Measurements from ENCODE around the gene DNAJC18.
A peak's percentile ranks its signal among the peaks of the same experiment; 100 is the strongest.

GRCh38 chr5:139392678-139393496 lies 46.4 kb downstream of the DNAJC18 start:
- TF ChIP-seq, protein P1, sequence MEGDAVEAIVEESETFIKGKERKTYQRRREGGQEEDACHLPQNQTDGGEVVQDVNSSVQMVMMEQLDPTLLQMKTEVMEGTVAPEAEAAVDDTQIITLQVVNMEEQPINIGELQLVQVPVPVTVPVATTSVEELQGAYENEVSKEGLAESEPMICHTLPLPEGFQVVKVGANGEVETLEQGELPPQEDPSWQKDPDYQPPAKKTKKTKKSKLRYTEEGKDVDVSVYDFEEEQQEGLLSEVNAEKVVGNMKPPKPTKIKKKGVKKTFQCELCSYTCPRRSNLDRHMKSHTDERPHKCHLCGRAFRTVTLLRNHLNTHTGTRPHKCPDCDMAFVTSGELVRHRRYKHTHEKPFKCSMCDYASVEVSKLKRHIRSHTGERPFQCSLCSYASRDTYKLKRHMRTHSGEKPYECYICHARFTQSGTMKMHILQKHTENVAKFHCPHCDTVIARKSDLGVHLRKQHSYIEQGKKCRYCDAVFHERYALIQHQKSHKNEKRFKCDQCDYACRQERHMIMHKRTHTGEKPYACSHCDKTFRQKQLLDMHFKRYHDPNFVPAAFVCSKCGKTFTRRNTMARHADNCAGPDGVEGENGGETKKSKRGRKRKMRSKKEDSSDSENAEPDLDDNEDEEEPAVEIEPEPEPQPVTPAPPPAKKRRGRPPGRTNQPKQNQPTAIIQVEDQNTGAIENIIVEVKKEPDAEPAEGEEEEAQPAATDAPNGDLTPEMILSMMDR (IDR thresholded peaks at IDR 0.05) = peak; percentile 94
- TF ChIP-seq EZH2 (IDR thresholded peaks at IDR 0.05; ENCODE audit: borderline replicate concordance, insufficient read depth, low read depth, low read length, poor library complexity, severe bottlenecking) = no peak

All from B cell (primary cell).